Activated CD4-positive, alpha-beta T cell treated with anti-CD3 and anti-CD28 coated beads, Interleukin-2, amount 50 U/mL, for 24 hours (primary cell): ENCODE measurements around the gene MOV10.
"Not testable (repeated sequence)": the region's sequence is repeated elsewhere in the genome, so short reads cannot be mapped to it uniquely, and the experiment has no call there.

ENCODE experiments used
- DNase-seq, 2 donors: peaks; one replicate each; pipeline ENCODE4 v3.0.0-alpha.2; 2020; ENCODE audit warnings: low read depth in 1 of 2, low spot score in 1 of 2

The MOV10 gene, protein sequence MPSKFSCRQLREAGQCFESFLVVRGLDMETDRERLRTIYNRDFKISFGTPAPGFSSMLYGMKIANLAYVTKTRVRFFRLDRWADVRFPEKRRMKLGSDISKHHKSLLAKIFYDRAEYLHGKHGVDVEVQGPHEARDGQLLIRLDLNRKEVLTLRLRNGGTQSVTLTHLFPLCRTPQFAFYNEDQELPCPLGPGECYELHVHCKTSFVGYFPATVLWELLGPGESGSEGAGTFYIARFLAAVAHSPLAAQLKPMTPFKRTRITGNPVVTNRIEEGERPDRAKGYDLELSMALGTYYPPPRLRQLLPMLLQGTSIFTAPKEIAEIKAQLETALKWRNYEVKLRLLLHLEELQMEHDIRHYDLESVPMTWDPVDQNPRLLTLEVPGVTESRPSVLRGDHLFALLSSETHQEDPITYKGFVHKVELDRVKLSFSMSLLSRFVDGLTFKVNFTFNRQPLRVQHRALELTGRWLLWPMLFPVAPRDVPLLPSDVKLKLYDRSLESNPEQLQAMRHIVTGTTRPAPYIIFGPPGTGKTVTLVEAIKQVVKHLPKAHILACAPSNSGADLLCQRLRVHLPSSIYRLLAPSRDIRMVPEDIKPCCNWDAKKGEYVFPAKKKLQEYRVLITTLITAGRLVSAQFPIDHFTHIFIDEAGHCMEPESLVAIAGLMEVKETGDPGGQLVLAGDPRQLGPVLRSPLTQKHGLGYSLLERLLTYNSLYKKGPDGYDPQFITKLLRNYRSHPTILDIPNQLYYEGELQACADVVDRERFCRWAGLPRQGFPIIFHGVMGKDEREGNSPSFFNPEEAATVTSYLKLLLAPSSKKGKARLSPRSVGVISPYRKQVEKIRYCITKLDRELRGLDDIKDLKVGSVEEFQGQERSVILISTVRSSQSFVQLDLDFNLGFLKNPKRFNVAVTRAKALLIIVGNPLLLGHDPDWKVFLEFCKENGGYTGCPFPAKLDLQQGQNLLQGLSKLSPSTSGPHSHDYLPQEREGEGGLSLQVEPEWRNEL

DNA sequence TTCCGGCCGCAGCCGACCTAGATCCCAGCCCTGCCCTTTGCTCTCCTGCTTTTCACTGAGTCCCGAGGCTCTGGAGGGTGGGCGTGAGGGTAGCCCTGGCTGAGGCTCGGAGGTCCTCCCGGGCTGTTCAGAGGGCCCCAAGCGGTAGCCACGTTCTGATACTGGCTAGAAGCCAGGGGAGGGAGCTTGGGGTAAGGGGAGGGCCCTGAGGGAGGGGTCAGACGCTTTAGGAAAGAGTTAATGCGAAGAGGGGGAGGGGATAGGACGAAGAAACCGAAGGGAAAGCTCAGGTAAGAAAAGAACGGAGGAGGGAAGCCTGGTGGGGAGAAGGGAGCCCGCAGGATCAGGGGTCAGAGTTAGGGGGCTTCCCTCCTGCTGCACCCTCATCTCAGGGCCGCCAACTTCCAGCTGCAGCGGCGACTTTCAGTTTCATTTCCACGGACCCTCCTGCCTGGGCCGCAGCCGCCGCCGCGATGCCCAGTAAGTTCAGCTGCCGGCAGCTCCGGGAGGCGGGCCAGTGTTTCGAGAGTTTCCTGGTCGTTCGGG is at the start of gene MOV10:
MOV10 (plus strand) TSS at position 220 of the 546 bp plus-strand sequence; CDS start at position 474, 254 bp downstream.
- peak; percentile 22 to 45 for DNase-seq

DNA sequence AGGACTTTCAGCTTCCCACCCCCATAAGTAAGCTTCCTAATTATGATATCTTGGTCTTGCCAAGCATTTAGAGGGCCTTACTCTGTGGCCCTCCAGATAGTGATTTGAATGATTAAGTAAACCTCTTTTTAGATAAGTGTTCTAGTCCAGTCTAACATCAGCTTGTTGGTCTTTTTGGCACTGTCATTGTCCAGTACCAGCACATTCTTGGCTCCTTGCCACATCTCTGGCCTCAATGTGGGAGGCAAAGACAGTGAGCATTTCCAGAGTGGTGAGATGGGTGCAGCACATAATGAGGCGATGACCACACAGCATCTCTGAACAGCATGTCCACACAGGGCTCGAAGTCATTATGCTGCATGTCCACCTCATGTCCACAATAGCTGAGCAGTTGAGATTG is 48.8 kb upstream of the MOV10 start:
- DNase-seq, result no peak

DNA sequence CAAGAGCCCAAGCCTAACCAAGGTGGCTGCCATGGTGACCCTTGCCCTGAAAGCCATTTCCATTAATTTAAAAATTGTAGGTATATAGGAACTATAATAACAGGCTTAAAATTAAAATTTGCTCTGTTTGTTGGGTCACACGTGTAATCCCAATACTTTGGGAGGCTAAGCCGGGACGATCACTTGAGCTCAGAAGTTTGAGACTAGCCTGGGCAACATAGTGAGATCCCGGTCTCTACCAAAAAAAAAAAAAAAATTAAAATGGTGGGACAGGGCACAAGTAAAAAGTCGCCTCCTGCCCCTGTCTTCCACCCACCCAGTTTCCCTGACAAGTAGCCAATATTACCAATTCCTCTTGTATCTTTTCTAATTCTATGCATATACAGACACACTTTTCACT is 48.3 kb upstream of the MOV10 start:
- DNase-seq, result no peak

DNA sequence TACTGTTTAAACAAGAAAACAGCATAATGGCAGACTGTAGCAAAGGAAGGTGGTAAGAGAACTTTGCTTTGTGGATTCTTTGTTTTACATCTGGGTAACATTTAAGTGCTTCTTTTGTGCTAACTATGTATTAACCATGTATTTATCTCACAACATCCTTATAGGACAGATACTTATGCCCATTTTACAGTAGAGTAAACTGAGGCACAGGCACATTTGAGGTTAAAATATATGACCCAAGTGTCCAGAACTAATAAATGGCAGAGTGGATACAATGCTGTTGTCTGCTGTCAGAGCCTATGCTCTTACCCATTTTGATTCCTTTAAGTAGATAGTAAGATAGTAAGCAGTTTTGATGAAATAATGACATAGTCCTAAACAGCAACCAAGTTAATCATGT is 47.6 kb upstream of the MOV10 start:
- no peak for DNase-seq

DNA sequence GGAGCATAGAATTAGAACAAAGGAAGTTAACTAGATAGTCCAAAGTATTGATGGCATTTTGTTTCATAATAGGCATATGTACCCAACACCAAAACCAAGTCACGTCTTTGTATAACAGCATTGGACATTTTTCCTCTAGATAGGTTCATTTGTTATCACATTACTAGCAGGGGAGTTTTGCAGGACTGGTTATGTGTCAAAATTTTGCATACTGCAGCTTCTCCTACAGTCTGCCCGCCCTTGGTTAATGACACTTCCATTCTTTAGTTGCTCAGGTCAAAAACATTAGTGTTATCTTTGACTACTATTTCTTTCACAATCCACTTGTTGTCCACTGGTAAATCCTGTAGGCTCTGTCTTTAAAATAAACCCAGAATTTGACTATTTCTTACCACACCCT is 45.9 kb upstream of the MOV10 start:
- no peak for DNase-seq

DNA sequence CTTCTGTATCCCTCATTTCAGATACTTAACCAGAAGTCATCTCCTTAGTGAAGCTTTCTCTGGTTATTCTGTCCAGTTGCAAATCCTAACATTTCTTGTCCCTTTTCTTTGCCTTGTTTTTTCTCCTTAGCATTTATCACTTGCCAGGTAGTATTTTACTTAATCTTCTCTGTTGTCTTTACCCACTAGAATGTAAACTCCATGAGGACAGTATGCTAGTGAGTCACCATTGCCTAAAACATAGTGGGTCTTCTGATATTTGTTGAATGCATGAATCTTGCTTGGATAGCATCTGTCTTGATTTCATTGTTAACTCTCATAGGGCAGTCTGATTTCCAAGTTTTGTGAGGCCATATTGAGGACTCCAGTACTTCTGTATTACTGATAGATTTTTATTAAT is 45.2 kb upstream of the MOV10 start:
- no peak for DNase-seq

DNA sequence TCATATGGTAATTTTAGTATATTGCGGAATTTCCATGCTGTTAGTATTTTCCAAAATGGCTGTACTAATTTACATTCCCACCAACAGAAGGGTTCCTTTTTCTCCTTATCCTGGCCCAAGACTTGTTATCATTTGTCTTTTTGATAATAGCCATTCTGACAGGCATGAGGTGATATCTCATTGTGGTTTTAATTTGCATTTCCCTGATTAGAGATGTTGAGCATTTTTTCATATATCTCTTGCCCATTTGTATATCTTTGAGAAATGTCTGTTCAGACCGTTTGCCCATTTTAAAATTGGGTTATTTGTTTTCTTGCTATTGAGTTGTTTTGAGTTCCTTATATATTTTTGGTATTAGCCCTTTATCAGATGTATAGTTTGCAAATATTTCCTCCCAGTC is 40.8 kb upstream of the MOV10 start:
- no peak for DNase-seq

DNA sequence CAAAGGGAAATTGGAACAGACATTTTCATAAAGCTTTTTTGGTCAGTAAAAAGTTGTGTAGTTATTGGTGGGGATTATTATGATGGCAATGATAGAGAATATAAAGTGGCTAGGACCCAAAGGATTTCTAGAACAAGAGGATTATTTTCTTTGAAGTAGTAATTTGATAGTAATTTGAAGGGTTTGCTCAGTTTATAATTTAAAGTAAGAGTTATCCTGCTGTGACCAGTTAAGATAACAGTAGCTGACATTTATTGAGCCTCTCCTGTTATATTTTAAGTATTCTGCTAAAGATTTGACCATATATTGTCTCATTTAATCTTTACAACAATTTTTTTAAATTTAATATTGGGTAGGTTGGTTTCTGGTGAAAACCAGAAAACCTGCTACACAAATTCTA is 40.1 kb upstream of the MOV10 start:
- no peak for DNase-seq

DNA sequence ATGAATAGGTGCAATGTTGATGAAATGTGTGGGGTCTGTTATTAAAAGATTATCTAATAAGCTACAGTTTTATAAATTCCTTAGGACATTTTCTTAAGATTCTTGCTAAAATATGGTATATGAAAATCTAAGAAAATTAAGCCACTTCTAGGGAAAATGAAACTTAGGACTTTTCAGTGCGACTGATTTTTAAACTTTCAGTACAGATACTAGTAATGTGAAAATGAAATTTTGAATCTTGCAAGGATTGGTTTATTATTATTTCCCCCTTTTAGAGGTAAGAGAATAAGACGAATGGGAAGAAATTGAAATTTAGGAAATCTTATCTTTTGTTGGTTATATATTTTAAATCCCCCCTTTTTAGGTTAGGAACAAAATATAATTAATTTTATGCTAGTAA is 38.4 kb upstream of the MOV10 start:
- no peak for DNase-seq

DNA sequence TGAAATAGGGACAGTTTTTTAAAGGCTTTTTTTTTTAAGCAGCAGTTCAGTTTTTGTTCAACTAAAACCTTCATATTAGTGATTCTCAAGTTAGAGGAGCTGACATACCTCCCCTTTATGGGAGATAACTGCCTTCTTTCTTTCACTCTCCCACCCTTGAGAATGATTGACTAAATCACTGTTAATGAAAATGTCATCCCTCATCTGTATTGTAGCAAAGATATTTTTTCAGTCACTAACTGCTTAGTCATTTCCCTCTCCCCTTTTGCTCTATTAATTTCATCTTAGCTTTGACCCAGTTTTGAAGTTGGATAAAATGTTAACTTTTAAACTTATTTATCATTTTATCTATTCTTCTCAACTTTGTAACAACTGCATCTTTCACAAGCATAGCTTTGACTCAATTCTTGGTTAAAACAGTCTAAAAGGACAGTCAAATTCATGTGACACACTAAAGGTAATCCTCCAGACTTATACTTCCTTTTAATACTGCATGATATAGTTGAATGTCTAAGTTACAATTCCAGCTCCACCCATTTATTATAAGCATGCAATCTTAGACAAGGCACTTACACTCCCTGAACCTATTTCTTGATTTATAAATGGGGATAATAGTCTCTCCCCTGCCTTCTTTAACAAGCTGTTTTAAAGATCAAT is 37.7 kb upstream of the MOV10 start:
- no peak for DNase-seq

DNA sequence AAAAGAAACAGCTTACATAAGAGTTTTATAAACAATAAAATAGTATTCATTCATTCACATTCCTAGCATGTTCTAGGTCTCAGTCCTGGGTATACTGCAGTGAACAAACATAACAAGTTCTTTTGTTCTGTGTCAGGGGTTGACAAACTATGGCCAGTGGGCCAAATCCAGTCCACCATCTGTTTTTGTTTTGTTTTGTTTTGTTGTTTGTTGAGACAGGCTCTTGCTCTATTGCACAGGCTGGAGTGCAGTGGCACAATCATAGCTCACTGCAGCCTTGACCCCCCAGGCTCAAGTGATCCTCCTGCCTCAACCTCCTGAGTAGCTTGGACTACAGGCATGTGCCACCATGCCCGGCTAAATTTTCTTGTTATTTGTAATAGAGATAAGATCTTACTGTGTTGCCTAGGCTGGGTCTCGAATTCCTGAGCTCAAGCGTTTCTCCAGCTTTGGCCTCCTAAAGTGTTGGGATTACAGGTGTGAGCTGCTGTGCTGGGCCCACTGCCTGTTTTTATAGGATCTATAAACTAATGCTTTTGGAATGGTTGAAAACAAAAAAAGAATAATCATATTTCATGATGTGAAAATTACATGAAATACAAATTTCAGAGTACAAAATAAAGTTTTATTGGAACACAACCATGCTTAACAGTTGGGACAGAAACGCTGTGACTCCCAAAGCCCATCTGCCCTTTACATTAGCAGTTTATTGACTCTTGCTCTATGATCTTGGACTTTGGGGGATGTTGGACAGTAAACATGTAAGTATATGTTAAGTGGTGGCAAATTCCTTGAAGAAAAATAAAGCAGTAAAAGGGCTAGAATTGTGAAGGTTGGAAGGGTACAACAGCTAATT is 37.0 kb upstream of the MOV10 start:
- no peak for DNase-seq

DNA sequence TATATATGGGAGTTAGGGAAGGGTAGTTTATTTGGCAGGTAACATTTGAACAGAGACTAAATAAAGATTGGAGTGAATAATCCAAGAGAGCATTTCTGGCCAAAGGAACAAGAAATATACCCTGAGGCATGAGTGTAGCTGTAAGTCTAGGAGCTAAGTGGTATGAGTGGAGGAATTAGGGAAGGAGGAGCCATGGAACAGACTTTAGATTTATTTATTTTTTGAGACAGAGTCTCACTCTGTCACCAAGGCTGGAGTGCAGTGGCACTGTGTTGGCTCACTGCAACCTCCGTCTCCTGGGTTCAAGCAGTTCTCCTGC is 36.4 kb upstream of the MOV10 start:
- DNase-seq, result no peak

DNA sequence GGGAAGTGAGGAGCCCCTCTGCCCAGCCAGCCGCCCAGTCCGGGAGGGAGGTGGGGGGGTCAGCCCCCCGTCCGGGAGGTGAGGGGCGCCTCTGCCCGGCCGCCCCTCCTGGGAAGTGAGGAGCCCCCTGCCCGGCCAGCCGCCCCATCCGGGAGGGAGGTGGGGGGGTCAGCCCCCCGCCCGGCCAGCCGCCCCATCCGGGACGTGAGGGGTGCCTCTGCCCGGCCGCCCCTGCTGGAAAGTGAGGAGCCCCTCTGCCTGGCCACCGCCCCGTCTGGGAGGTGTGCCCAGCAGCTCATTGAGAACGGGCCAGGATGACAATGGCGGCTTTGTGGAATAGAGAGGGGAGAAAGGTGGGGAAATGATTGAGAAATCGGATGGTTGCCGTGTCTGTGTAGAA is 34.0 kb upstream of the MOV10 start:
- DNase-seq, result not testable (repeated sequence)

DNA sequence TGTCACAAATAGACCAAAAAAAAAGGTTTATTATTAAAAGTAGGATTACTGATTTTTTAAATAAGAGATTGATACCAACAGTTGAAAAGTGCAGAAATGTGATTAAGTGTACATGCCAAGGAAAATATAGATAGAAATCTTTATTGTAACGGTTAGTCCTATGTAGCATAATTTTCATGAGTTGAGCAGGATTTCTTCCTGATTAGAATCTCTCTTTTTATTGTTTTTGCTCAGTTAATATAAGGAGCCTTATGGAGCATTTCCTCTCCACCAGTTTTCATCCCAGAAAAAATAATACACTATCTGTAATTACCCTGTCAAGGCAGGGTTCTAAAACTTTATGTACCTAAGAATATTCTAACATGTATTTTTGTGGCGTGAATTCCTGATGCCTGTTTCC is 31.4 kb upstream of the MOV10 start:
- no peak for DNase-seq

DNA sequence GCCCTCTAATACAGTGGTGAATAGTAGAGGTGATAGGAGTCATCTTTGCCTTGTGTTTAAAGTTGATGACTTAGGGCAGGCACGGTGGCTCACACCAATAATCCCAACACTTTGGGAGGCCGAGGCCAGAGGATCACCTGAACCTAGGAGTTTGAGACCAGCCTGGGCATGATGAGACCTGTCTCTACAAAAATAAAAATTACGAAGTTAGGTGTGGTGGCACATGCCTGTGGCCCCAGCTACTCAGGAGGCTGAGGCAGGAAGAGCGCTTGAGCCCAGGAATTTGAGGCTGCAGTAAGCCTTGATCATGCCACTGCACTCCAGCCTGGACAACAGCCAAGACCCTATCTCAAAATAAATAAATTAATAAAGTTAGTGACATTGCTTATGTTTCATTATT is 28.2 kb upstream of the MOV10 start:
- DNase-seq, result no peak

DNA sequence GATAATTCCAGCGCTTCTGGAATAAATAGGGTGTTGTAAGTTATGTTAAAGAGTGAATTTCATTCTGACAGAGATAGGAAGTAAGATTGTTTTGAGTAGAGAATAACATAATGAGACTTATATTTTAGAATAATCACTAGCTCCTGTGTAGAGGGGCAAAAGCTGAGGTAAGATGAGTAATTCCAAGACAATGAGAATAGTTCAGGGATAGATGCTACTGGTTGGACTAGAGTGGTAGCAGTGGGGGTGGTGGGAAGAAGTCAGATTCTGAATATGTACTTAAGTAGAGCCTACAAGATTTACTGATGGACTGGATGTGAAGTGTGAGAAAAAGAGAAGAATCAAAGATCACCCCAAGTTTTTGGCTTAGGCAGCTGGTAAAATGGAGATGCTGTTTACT is 23.3 kb upstream of the MOV10 start:
- DNase-seq, result no peak

DNA sequence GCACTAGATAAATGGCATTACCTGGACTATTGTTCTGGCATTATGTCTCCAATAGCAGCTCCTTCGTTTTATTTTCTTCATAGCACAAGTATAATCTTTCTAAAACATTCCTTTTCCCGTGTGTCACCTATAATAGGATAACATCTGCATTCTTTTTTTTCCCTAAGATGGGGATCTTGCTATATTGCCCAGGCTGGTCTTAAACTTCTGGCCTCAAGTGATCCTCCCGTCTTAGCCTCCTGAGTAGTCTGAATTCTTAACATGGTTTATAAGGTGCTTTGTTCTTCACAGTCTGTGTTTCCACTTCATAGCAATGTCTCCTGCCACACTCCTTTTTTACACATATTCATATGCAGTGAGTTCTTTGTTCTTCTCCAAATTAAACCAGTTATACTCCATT is 8.6 kb upstream of the MOV10 start:
- no peak for DNase-seq

DNA sequence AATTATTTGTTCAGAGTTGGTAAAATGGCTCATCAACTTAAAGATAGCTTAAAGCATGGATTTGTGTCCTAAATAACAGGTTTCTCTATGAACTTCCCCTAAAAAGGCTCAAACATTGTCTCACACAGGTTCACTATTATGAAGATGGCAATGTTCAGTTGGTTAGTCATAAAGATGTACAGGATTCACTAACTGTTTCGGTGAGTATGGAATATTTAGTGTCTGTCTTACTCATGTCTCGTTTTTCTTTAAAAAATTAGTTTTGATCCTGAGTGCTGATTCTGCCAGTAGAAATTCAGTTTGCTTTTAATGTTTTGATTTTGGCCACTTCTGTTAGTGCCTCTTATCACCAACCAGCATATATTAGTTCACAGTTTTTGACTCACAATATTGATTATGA is 7.5 kb upstream of the MOV10 start:
- no peak for DNase-seq

DNA sequence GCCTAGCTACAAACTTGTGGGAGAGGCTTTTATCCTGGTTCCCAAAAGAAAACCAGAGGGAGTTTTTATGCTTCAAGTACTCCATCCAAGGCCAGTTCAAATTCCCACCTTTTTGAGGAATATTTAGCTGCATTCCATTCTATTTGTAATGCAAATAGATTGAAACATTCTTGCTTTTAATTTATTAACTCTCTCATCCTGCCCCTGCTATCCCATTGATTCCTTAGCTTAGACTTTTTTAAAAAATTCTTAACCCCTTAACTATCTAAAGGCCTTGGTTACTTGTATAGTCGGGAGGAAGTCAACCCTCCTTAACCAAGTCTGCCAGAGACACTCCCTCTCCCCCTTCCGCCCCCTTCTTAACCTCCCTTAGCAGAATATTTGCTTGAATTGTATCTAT is 2.5 kb upstream of the MOV10 start:
- DNase-seq, result no peak

DNA sequence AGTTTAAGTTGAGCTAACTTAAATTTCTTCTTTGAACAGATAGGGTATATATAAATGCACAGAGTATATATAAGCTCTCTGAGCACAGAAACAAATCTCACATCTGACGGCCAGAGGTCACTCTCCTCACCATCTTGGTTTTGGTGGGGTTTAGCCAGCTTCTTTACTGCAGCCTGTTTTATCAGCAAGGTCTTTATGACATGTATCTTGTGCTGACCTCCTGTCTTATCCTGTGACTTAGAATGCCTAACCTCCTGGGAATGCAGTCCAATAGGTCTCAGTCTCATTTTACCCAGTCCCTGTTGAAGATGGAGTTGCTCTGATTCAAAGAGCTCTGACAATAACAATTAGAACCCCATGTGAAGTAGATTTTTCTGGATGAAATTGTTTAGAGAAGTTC is 1.6 kb upstream of the MOV10 start:
- no peak for DNase-seq
